ENCODE measurements around the gene CEP63. TPM values are rescaled to one million over a fixed set of nuclear protein-coding genes. Genes with fewer than 3 reads are reported as not detected.

CEP63 gene
- total and polyA plus RNA-seq, 2 experiments from 2014 or later = 15.1 to 53.9 TPM

DNA sequence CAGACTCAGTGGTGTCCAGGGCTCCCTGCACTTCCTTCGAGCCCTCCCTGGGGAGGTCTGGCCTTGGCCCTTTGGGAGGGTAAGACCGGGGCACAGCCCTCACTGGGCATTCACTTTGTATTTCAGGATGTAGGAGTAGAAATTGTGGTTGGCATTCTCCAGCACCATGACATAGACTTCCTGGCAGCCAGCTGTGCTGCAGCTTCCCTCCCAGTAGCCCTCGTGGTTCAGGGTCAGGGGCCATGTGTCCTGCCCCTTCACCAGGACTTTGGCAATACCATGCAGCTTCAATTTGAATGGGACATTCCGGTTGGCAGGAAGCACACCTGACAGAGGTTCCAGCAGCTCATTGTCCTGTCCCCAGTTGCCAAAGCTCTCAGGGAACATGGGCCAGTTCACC lies 117.6 kb downstream of the CEP63 start:
- H3K9me2 ChIP-seq (ENCODE audit: insufficient read depth) = no peaks in the 10 kb centered on the region
- ATAC-seq (no peak), DNase-seq (ENCODE audit: low spot score) (no peak)
- no peaks in the 10 kb centered on the region for H4K20me1 ChIP-seq (replicated peaks; ENCODE audit: insufficient read depth)
- H3F3A ChIP-seq (replicated peaks; ENCODE audit: low read depth) = no peaks in the 10 kb centered on the region
- H3K79me2 ChIP-seq (replicated peaks; ENCODE audit: insufficient read depth) = no peaks in the 10 kb centered on the region
- 0 out of 2 replicates have a peak, but pooled peaks cover 2% of the 10 kb centered on the region for H3K4me1 ChIP-seq (ENCODE audit: insufficient read depth)
- TF ChIP-seq ZNF331 (CRISPR knock-in tag; IDR thresholded peaks at IDR 0.05; ENCODE audit: low read depth) = no peak
- TF ChIP-seq STAT1 (IDR thresholded peaks at IDR 0.05; ENCODE audit: unreplicated experiment) = no peak
- no peak overlapping the region for H3K27ac Mint-ChIP-seq
- no peaks in the 10 kb centered on the region; the same call in 2 of the 3 replicates for H3K36me3 Mint-ChIP-seq (ENCODE audit: low read depth)
- no peaks in the 10 kb centered on the region for H3K27me3 ChIP-seq (ENCODE audit: insufficient read depth)
- no peaks in the 10 kb centered on the region for H3K36me3 ChIP-seq (ENCODE audit: insufficient read depth)
- H3K27me3 Mint-ChIP-seq (ENCODE audit: insufficient read depth, low read depth, poor library complexity) = peaks cover 15% of the 10 kb centered on the region
- H3K4me1 Mint-ChIP-seq = peaks cover 6% of the 10 kb centered on the region; the same call in 1 of the 3 replicates
- H2AFZ ChIP-seq = no peak overlapping the region
- no peak overlapping the region for H3K4me3 ChIP-seq
- no peak overlapping the region for H3K27ac ChIP-seq (ENCODE audit: low read depth)
- H3K4me3 Mint-ChIP-seq = no peak overlapping the region
- H3K4me2 ChIP-seq = no peak overlapping the region
- no peaks in the 10 kb centered on the region for H3K9me3 Mint-ChIP-seq

- no peak overlapping the region for H3K27ac Mint-ChIP-seq
- Histone ChIP-seq H3K27ac (ENCODE audit: low read depth) (no peak overlapping the region), H3K36me3 (ENCODE audit: insufficient read depth) (no peaks in the 10 kb centered on the region), H3K9me2 (ENCODE audit: insufficient read depth) (no peaks in the 10 kb centered on the region), H3F3A (replicated peaks; ENCODE audit: low read depth) (no peaks in the 10 kb centered on the region), H3K4me1 (ENCODE audit: insufficient read depth) (0 out of 2 replicates have a peak, but pooled peaks cover 2% of the 10 kb centered on the region), H4K20me1 (replicated peaks; ENCODE audit: insufficient read depth) (no peaks in the 10 kb centered on the region), H3K4me2 (no peak overlapping the region), H3K4me3 (no peak overlapping the region), H3K27me3 (ENCODE audit: insufficient read depth) (no peaks in the 10 kb centered on the region), H2AFZ (no peak overlapping the region), H3K79me2 (replicated peaks; ENCODE audit: insufficient read depth) (no peaks in the 10 kb centered on the region)
- ATAC-seq = no peak
- peaks cover 6% of the 10 kb centered on the region; the same call in 1 of the 3 replicates for H3K4me1 Mint-ChIP-seq
- H3K4me3 Mint-ChIP-seq = no peak overlapping the region
- H3K36me3 Mint-ChIP-seq (ENCODE audit: low read depth) = no peaks in the 10 kb centered on the region; the same call in 2 of the 3 replicates
- H3K9me3 Mint-ChIP-seq = no peaks in the 10 kb centered on the region
- TF ChIP-seq, protein P1, sequence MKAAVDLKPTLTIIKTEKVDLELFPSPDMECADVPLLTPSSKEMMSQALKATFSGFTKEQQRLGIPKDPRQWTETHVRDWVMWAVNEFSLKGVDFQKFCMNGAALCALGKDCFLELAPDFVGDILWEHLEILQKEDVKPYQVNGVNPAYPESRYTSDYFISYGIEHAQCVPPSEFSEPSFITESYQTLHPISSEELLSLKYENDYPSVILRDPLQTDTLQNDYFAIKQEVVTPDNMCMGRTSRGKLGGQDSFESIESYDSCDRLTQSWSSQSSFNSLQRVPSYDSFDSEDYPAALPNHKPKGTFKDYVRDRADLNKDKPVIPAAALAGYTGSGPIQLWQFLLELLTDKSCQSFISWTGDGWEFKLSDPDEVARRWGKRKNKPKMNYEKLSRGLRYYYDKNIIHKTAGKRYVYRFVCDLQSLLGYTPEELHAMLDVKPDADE (IDR thresholded peaks at IDR 0.05) = no peak
- TF ChIP-seq CREB1 (CRISPR knock-in tag; IDR thresholded peaks at IDR 0.05; ENCODE audit: low read depth) (no peak), ZNF114 (CRISPR knock-in tag; IDR thresholded peaks at IDR 0.05) (no peak), EZH2phosphoT487 (IDR thresholded peaks at IDR 0.05; ENCODE audit: unreplicated experiment) (no peak), POLR2AphosphoS5 (IDR thresholded peaks at IDR 0.05; ENCODE audit: low read depth) (no peak), REST (IDR thresholded peaks at IDR 0.05; ENCODE audit: unreplicated experiment) (no peak)
- H3K27me3 Mint-ChIP-seq (ENCODE audit: insufficient read depth, low read depth, poor library complexity) = peaks cover 15% of the 10 kb centered on the region
- DNase-seq (ENCODE audit: low spot score) = no peak
These were observed 118.1 kb downstream of the CEP63 start for GRCh38 chr3:134603956-134604355.
